Kidney (tissue), 14 donors: ENCODE data around the gene BCL2L13. TPM values are rescaled to one million over a fixed set of nuclear protein-coding genes. Genes with fewer than 3 reads are reported as not detected.
"Not testable (repeated sequence)": the region's sequence is repeated elsewhere in the genome, so short reads cannot be mapped to it uniquely, and the experiment has no call there.

Source experiments
- DNase-seq, 5 donors: peaks; one replicate each; pipeline ENCODE4 v3.0.0-alpha.2; 2013 to 2020
- FAIRE-seq: peaks from 2 replicates; lab custom pipeline; 2012; peaks lifted over from hg19 to GRCh38; lab: Jason Lieb, UNC
- H3K27ac ChIP-seq, 2 donors: one replicate each; pipeline ENCODE4 v1.7.0; 2013; ENCODE audit warnings: low read depth in 2 of 2, low read length in 2 of 2, inconsistent platforms in 1 of 2
- H3K27me3 ChIP-seq: one replicate; pipeline ENCODE4 v1.7.1; 2013; ENCODE audit warnings: low read length, inconsistent platforms; ENCODE audit not compliant: control insufficient read depth, insufficient read depth
- H3K36me3 ChIP-seq, 3 donors: one replicate each; pipeline versions ENCODE4 v1.7.0 to v1.7.1; 2013; ENCODE audit warnings: low read length in 3 of 3, control low read depth in 1 of 3, inconsistent platforms in 1 of 3; ENCODE audit not compliant: insufficient read depth in 3 of 3, control insufficient read depth in 2 of 3
- H3K4me1 ChIP-seq, 3 donors: one replicate each; pipeline versions ENCODE4 v1.7.0 to v1.7.1; 2013; ENCODE audit warnings: low read length in 3 of 3, inconsistent platforms in 1 of 3, low read depth in 1 of 3; ENCODE audit not compliant: control insufficient read depth in 2 of 3, insufficient read depth in 2 of 3
- H3K4me3 ChIP-seq, 3 donors: one replicate each; pipeline versions ENCODE4 v1.7.0 to v1.8.1; 2013; ENCODE audit warnings: low read length in 3 of 3, control low read depth in 1 of 3, inconsistent platforms in 1 of 3
- H3K9ac ChIP-seq, 3 donors: one replicate each; pipeline versions ENCODE4 v1.7.0 to v1.7.1; 2013; ENCODE audit warnings: low read length in 3 of 3, control low read depth in 1 of 3, inconsistent platforms in 1 of 3
- H3K9me3 ChIP-seq, 3 donors: one replicate each; pipeline versions ENCODE4 v1.7.0 to v1.7.1; 2013; ENCODE audit warnings: low read length in 3 of 3, control low read depth in 1 of 3, inconsistent platforms in 1 of 3; ENCODE audit not compliant: control insufficient read depth in 2 of 3, insufficient read depth in 1 of 3
- intact Hi-C: fragments of 100-400 bp; cut with DNase I; formaldehyde crosslinking; loops from one replicate; pipeline ENCODE4 v1.11.1; 2022
- polyA plus RNA-seq: library from polyadenylated mRNA; stranded (reverse); fragments of 350-450 nt; fragmentation: Illumina TruSeq; extraction: RNeasy Lipid Tissue Mini Kit (QIAGEN cat#74804); gene quantifications from one replicate; pipeline ENCODE4 v1.2.3, GENCODE V29; 2014; ENCODE audit warnings: low read depth, low replicate concordance; ENCODE audit not compliant: insufficient read depth
- total RNA-seq: library from RNA; stranded (reverse); fragmentation: NEBNext Ultra II Directional; extraction: Animal tissue kit (Norgen Biotek cat#: 25700); gene quantifications from one replicate; pipeline ENCODE4 v1.2.1, GENCODE V29; 2021
- TF ChIP-seq, protein P1 (sequence below): IDR thresholded peaks from 3 replicates; pipeline ENCODE4 v1.5.1; 2012; ENCODE audit warnings: mild to moderate bottlenecking, moderate library complexity, borderline replicate concordance; ENCODE audit not compliant: insufficient read depth; ENCODE audit errors: extremely low read depth
- donor health status: control.
- donor health status: control.
- donor health status: control.
- donor health status: control.
- donor health status: control.
- donor health status: DM: yes; HTN: yes; CAD: no.
- donor health status: Normal renal cell carcinoma (clear cell type).

BCL2L13 gene
- total and polyA plus RNA-seq, 2 donors from 2014 or later: 43.8 to 50.5 TPM

- TF ChIP-seq, protein P1, sequence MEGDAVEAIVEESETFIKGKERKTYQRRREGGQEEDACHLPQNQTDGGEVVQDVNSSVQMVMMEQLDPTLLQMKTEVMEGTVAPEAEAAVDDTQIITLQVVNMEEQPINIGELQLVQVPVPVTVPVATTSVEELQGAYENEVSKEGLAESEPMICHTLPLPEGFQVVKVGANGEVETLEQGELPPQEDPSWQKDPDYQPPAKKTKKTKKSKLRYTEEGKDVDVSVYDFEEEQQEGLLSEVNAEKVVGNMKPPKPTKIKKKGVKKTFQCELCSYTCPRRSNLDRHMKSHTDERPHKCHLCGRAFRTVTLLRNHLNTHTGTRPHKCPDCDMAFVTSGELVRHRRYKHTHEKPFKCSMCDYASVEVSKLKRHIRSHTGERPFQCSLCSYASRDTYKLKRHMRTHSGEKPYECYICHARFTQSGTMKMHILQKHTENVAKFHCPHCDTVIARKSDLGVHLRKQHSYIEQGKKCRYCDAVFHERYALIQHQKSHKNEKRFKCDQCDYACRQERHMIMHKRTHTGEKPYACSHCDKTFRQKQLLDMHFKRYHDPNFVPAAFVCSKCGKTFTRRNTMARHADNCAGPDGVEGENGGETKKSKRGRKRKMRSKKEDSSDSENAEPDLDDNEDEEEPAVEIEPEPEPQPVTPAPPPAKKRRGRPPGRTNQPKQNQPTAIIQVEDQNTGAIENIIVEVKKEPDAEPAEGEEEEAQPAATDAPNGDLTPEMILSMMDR: no peak
- no peaks in the 10 kb centered on the region for H3K27me3 ChIP-seq
- no peak overlapping the region for H3K27ac ChIP-seq
- FAIRE-seq (no peak), DNase-seq (no peak)
- intact Hi-C loops: no loop called here
- no peak overlapping the region for H3K9ac ChIP-seq
- no peaks in the 10 kb centered on the region for H3K9me3 ChIP-seq
- H3K4me3 ChIP-seq: no peak overlapping the region
- H3K4me1 ChIP-seq: no peaks in the 10 kb centered on the region
- no peaks in the 10 kb centered on the region for H3K36me3 ChIP-seq
Measured at GRCh38 chr22:17753401-17753989, 114.9 kb downstream of the BCL2L13 start.

DNA sequence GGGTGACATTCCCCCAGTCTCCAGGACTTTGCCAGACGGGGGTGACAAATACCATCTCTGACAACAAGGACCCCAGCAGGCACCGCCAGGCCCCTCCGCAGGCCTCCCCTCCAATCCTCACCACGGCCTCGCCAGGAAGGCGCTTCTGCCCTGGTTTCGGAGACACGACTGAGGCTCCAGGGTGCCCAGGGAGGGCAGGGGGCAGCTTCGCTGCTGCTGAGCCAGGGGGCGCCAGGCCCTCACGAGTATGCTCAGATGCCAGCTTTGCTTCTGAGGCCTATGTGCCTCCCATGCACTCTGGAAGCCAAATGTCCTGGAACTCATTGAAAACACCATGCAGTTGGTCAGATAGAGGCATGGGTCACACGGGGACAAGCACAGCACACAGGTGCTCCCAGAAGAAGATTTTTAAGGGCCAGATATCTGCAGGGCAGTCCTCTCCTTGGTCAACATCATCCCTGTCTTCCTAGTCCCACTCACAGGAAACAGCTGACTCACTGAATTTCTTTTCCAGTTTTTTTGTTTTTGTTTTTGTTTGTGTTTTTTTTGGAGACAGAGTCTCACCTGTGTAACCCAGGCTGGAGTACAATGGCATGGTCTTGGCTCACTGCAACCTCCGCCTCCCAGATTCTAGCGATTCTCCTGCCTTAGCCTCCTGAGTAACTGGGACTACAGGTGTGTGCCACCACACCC lies 115.8 kb downstream of the BCL2L13 start:
- Histone ChIP-seq H3K4me1 (no peaks in the 10 kb centered on the region), H3K27me3 (no peaks in the 10 kb centered on the region), H3K36me3 (no peaks in the 10 kb centered on the region), H3K27ac (no peak overlapping the region), H3K9me3 (no peaks in the 10 kb centered on the region), H3K4me3 (no peak overlapping the region), H3K9ac (no peak overlapping the region)
- DNase-seq (no peak), FAIRE-seq (no peak)
- TF ChIP-seq, protein P1: peak; percentile 9
- intact Hi-C loops: no loop called here

- H3K9me3 ChIP-seq: no peaks in the 10 kb centered on the region
- H3K4me1 ChIP-seq: no peaks in the 10 kb centered on the region
- no peak overlapping the region for H3K4me3 ChIP-seq
- no peaks in the 10 kb centered on the region for H3K27me3 ChIP-seq
- no peak overlapping the region for H3K27ac ChIP-seq
- H3K36me3 ChIP-seq: no peaks in the 10 kb centered on the region
- DNase-seq: no peak
- FAIRE-seq: no peak
- intact Hi-C loops: no loop called here
- no peak overlapping the region for H3K9ac ChIP-seq
- TF ChIP-seq, protein P1: no peak
Measured at GRCh38 chr22:17761138-17761488, 122.6 kb downstream of the BCL2L13 start.

- H3K27me3 ChIP-seq, intact Hi-C loops, H3K36me3 ChIP-seq, H3K9ac ChIP-seq, H3K4me1 ChIP-seq, H3K9me3 ChIP-seq, DNase-seq, FAIRE-seq, H3K27ac ChIP-seq, H3K4me3 ChIP-seq: not testable (repeated sequence)
Measured at GRCh38 chr22:17763442-17763841, 124.9 kb downstream of the BCL2L13 start.
